ENCODE data around the gene OMG. TPM values are rescaled to one million over a fixed set of nuclear protein-coding genes. Genes with fewer than 3 reads are reported as not detected.
"Not testable (repeated sequence)": the region's sequence is repeated elsewhere in the genome, so short reads cannot be mapped to it uniquely, and the experiment has no call there.

The OMG gene
- not detected for total RNA-seq (ENCODE audit: unreplicated experiment)
- long read RNA-seq, result 0 reads

GRCh38 chr17:31297090-31297489 is at the start of gene OMG:
TSS of gene OMG (minus strand) at chr17:31297239. CDS start at chr17:31296331, 908 bp downstream.
- H3K4me1 Mint-ChIP-seq (ENCODE audit: unreplicated experiment), result no peaks in the 10 kb centered on the region
- TF ChIP-seq CTCF (IDR thresholded peaks at IDR 0.05; ENCODE audit: unreplicated experiment), result no peak
- H3K4me3 Mint-ChIP-seq (ENCODE audit: unreplicated experiment), result no peak within 1 kb of the TSS
- no peak within 1 kb of the TSS for H3K27ac Mint-ChIP-seq (ENCODE audit: unreplicated experiment)
- no peak for DNase-seq (ENCODE audit: low spot score)
- no peaks in the 10 kb centered on the region for H3K36me3 Mint-ChIP-seq (ENCODE audit: low read depth, unreplicated experiment)
- H3K9me3 Mint-ChIP-seq (ENCODE audit: unreplicated experiment), result no peaks in the 10 kb centered on the region
- no peaks in the 10 kb centered on the region for H3K27me3 Mint-ChIP-seq (ENCODE audit: unreplicated experiment)

GRCh38 chr17:31345191-31345747 is 48.2 kb upstream of the OMG start:
- H3K9me3 Mint-ChIP-seq (ENCODE audit: unreplicated experiment); DNase-seq (ENCODE audit: low spot score); H3K4me1 Mint-ChIP-seq (ENCODE audit: unreplicated experiment); H3K27ac Mint-ChIP-seq (ENCODE audit: unreplicated experiment); H3K4me3 Mint-ChIP-seq (ENCODE audit: unreplicated experiment); H3K27me3 Mint-ChIP-seq (ENCODE audit: unreplicated experiment): not testable (repeated sequence)
- H3K36me3 Mint-ChIP-seq (ENCODE audit: low read depth, unreplicated experiment), result peaks cover 11% of the 10 kb centered on the region

- Mint-ChIP-seq H3K4me3 (ENCODE audit: unreplicated experiment) (no peak overlapping the region), H3K27ac (ENCODE audit: unreplicated experiment) (no peak overlapping the region), H3K9me3 (ENCODE audit: unreplicated experiment) (no peaks in the 10 kb centered on the region), H3K27me3 (ENCODE audit: unreplicated experiment) (no peaks in the 10 kb centered on the region), H3K36me3 (ENCODE audit: low read depth, unreplicated experiment) (peaks cover 18% of the 10 kb centered on the region), H3K4me1 (ENCODE audit: unreplicated experiment) (no peaks in the 10 kb centered on the region)
- DNase-seq (ENCODE audit: low spot score), result no peak
- TF ChIP-seq CTCF (IDR thresholded peaks at IDR 0.05; ENCODE audit: unreplicated experiment), result no peak
Measured at GRCh38 chr17:31339906-31340661, 43.0 kb upstream of the OMG start.

GRCh38 chr17:31329221-31329620 is 32.2 kb upstream of the OMG start:
- Mint-ChIP-seq H3K36me3 (ENCODE audit: low read depth, unreplicated experiment) (no peaks in the 10 kb centered on the region), H3K4me1 (ENCODE audit: unreplicated experiment) (no peaks in the 10 kb centered on the region), H3K4me3 (ENCODE audit: unreplicated experiment) (no peak overlapping the region), H3K27ac (ENCODE audit: unreplicated experiment) (no peak overlapping the region), H3K27me3 (ENCODE audit: unreplicated experiment) (peaks cover 2% of the 10 kb centered on the region), H3K9me3 (ENCODE audit: unreplicated experiment) (no peaks in the 10 kb centered on the region)
- no peak for TF ChIP-seq CTCF (IDR thresholded peaks at IDR 0.05; ENCODE audit: unreplicated experiment)
- DNase-seq (ENCODE audit: low spot score), result no peak

- DNase-seq (ENCODE audit: low spot score), result no peak
- H3K4me3 Mint-ChIP-seq (ENCODE audit: unreplicated experiment), result no peak overlapping the region
- no peaks in the 10 kb centered on the region for H3K9me3 Mint-ChIP-seq (ENCODE audit: unreplicated experiment)
- H3K27ac Mint-ChIP-seq (ENCODE audit: unreplicated experiment), result no peak overlapping the region
- no peak for TF ChIP-seq CTCF (IDR thresholded peaks at IDR 0.05; ENCODE audit: unreplicated experiment)
- no peaks in the 10 kb centered on the region for H3K36me3 Mint-ChIP-seq (ENCODE audit: low read depth, unreplicated experiment)
- H3K4me1 Mint-ChIP-seq (ENCODE audit: unreplicated experiment), result no peaks in the 10 kb centered on the region
- H3K27me3 Mint-ChIP-seq (ENCODE audit: unreplicated experiment), result peaks cover 2% of the 10 kb centered on the region
Measured at GRCh38 chr17:31328160-31328535, 31.1 kb upstream of the OMG start.

Measured in endothelial cell (in vitro differentiated cells).